Measurements from ENCODE around the gene ADAMTS6.

Gene ADAMTS6

DNA sequence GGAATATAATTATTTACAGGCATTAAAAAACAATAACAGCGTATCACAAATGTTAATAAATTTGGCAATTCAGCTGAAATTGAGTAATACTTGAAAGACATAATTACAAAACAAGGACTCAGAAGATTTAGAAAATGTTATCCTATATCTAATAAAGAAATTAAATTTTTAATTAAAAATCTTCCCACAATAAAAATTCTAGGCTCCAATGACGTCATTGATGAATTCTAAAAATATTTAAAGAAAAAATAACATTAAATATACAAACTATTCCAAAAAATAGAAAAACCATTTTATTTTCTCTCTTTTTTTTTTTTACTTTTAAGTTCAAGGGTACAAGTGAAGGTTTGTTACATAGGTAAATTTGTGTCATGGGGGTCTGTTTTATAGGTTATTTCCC, 161.5 kb downstream of the ADAMTS6 start:
- Histone ChIP-seq H3K4me1 (ENCODE audit: control insufficient read depth, low read length) (no peaks in the 10 kb centered on the region), H3K4me3 (ENCODE audit: low read length) (no peak overlapping the region), H3K4me2 (ENCODE audit: low read length) (no peak overlapping the region), H3K9me2 (replicated peaks; ENCODE audit: control insufficient read depth, low read length) (no peaks in the 10 kb centered on the region), H3K27ac (ENCODE audit: low read depth, low read length) (no peak overlapping the region), H3K36me3 (ENCODE audit: control insufficient read depth, low read length) (no peaks in the 10 kb centered on the region), H3F3A (ENCODE audit: control insufficient read depth, insufficient read depth) (no peaks in the 10 kb centered on the region), H3K9me3 (ENCODE audit: control insufficient read depth, insufficient read depth, low read length) (no peaks in the 10 kb centered on the region), H4K20me1 (ENCODE audit: control insufficient read depth, insufficient read depth, low read depth, low read length) (no peaks in the 10 kb centered on the region), H3K79me2 (ENCODE audit: control insufficient read depth, low read length) (no peaks in the 10 kb centered on the region), H3K27me3 (ENCODE audit: control insufficient read depth, low read length) (no peaks in the 10 kb centered on the region)
- TF ChIP-seq, protein P1, sequence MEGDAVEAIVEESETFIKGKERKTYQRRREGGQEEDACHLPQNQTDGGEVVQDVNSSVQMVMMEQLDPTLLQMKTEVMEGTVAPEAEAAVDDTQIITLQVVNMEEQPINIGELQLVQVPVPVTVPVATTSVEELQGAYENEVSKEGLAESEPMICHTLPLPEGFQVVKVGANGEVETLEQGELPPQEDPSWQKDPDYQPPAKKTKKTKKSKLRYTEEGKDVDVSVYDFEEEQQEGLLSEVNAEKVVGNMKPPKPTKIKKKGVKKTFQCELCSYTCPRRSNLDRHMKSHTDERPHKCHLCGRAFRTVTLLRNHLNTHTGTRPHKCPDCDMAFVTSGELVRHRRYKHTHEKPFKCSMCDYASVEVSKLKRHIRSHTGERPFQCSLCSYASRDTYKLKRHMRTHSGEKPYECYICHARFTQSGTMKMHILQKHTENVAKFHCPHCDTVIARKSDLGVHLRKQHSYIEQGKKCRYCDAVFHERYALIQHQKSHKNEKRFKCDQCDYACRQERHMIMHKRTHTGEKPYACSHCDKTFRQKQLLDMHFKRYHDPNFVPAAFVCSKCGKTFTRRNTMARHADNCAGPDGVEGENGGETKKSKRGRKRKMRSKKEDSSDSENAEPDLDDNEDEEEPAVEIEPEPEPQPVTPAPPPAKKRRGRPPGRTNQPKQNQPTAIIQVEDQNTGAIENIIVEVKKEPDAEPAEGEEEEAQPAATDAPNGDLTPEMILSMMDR (IDR thresholded peaks at IDR 0.05; ENCODE audit: low read depth, low read length, poor library complexity, severe bottlenecking) = no peak
- no peak for TF ChIP-seq EZH2phosphoT487 (IDR thresholded peaks at IDR 0.05; ENCODE audit: borderline replicate concordance, low read length)

GRCh38 chr5:65307931-65308330, 173.8 kb downstream of the ADAMTS6 start:
- H3K79me2 ChIP-seq (ENCODE audit: control insufficient read depth, low read length) = no peaks in the 10 kb centered on the region
- H3F3A ChIP-seq (ENCODE audit: control insufficient read depth, insufficient read depth) = no peaks in the 10 kb centered on the region
- no peaks in the 10 kb centered on the region for H3K9me3 ChIP-seq (ENCODE audit: control insufficient read depth, insufficient read depth, low read length)
- H3K4me3 ChIP-seq (ENCODE audit: low read length) = no peak overlapping the region
- TF ChIP-seq, protein P1 (IDR thresholded peaks at IDR 0.05; ENCODE audit: low read depth, low read length, poor library complexity, severe bottlenecking) = no peak
- no peak for TF ChIP-seq EZH2phosphoT487 (IDR thresholded peaks at IDR 0.05; ENCODE audit: borderline replicate concordance, low read length)
- H3K27ac ChIP-seq (ENCODE audit: low read depth, low read length) = no peak overlapping the region
- peaks cover 10% of the 10 kb centered on the region for H3K27me3 ChIP-seq (ENCODE audit: control insufficient read depth, low read length)
- H3K4me2 ChIP-seq (ENCODE audit: low read length) = no peak overlapping the region
- H3K36me3 ChIP-seq (ENCODE audit: control insufficient read depth, low read length) = no peaks in the 10 kb centered on the region
- no peaks in the 10 kb centered on the region for H4K20me1 ChIP-seq (ENCODE audit: control insufficient read depth, insufficient read depth, low read depth, low read length)
- no peaks in the 10 kb centered on the region for H3K4me1 ChIP-seq (ENCODE audit: control insufficient read depth, low read length)
- H3K9me2 ChIP-seq (replicated peaks; ENCODE audit: control insufficient read depth, low read length) = no peaks in the 10 kb centered on the region

DNA sequence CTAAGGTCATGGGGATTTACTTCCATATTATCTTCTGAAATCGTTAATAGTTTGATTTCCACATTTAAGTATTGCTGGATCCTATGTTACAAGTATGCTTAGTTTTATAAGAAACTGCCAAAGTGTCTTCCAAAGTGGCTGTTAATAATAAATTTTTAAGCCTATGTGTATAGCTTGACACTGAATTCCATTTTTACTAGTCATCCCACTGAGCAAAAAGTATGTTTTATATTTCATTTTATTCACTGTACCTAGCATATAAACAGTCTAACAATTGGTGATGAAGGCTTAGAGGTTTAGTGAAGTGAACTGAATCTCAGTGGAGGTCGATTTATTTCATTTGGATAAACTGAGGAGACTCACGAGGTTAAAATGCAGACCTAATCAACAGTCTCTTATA, 174.6 kb downstream of the ADAMTS6 start:
- Histone ChIP-seq H3K9me2 (replicated peaks; ENCODE audit: control insufficient read depth, low read length) (no peaks in the 10 kb centered on the region), H3K9me3 (ENCODE audit: control insufficient read depth, insufficient read depth, low read length) (no peaks in the 10 kb centered on the region), H3K4me2 (ENCODE audit: low read length) (no peak overlapping the region), H3K4me1 (ENCODE audit: control insufficient read depth, low read length) (no peaks in the 10 kb centered on the region), H3K4me3 (ENCODE audit: low read length) (no peak overlapping the region), H3K79me2 (ENCODE audit: control insufficient read depth, low read length) (no peaks in the 10 kb centered on the region), H4K20me1 (ENCODE audit: control insufficient read depth, insufficient read depth, low read depth, low read length) (no peaks in the 10 kb centered on the region), H3K36me3 (ENCODE audit: control insufficient read depth, low read length) (no peaks in the 10 kb centered on the region), H3F3A (ENCODE audit: control insufficient read depth, insufficient read depth) (no peaks in the 10 kb centered on the region), H3K27ac (ENCODE audit: low read depth, low read length) (no peak overlapping the region), H3K27me3 (ENCODE audit: control insufficient read depth, low read length) (peaks cover 10% of the 10 kb centered on the region)
- no peak for TF ChIP-seq EZH2phosphoT487 (IDR thresholded peaks at IDR 0.05; ENCODE audit: borderline replicate concordance, low read length)
- TF ChIP-seq, protein P1 (IDR thresholded peaks at IDR 0.05; ENCODE audit: low read depth, low read length, poor library complexity, severe bottlenecking) = no peak

DNA sequence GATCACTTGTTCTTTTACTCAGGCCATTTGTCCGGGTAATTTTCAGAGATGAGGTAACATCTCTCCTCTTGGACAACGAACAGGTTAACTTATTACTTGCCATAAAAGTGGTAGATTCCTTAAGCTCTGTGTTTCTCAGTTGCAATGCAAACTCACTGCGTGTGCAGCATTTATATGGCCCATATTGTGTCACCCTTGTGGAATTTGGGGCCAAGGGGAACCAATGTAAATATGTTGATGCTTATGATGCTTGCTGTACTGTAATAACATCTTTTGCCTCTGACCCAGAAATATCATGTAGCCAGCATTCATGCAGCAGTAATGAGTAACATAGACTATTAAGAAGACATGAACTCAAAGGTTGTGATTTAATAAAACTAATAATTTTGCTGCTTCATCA, 175.8 kb downstream of the ADAMTS6 start:
- Histone ChIP-seq H3K4me3 (ENCODE audit: low read length) (no peak overlapping the region), H3F3A (ENCODE audit: control insufficient read depth, insufficient read depth) (no peaks in the 10 kb centered on the region), H3K36me3 (ENCODE audit: control insufficient read depth, low read length) (no peaks in the 10 kb centered on the region), H3K27ac (ENCODE audit: low read depth, low read length) (no peak overlapping the region), H3K79me2 (ENCODE audit: control insufficient read depth, low read length) (no peaks in the 10 kb centered on the region), H4K20me1 (ENCODE audit: control insufficient read depth, insufficient read depth, low read depth, low read length) (no peaks in the 10 kb centered on the region), H3K9me2 (replicated peaks; ENCODE audit: control insufficient read depth, low read length) (no peaks in the 10 kb centered on the region), H3K9me3 (ENCODE audit: control insufficient read depth, insufficient read depth, low read length) (no peaks in the 10 kb centered on the region), H3K4me1 (ENCODE audit: control insufficient read depth, low read length) (no peaks in the 10 kb centered on the region), H3K4me2 (ENCODE audit: low read length) (no peak overlapping the region), H3K27me3 (ENCODE audit: control insufficient read depth, low read length) (peaks cover 10% of the 10 kb centered on the region)
- TF ChIP-seq, protein P1 (IDR thresholded peaks at IDR 0.05; ENCODE audit: low read depth, low read length, poor library complexity, severe bottlenecking) = no peak
- no peak for TF ChIP-seq EZH2phosphoT487 (IDR thresholded peaks at IDR 0.05; ENCODE audit: borderline replicate concordance, low read length)
